MCF 10A (cell line): ENCODE measurements around the gene E2F7. TPM values are rescaled to one million over a fixed set of nuclear protein-coding genes. Genes with fewer than 3 reads are reported as not detected.
"Not testable (repeated sequence)": the region's sequence is repeated elsewhere in the genome, so short reads cannot be mapped to it uniquely, and the experiment has no call there.

Experiments used
- BruUV-seq: library from RNA; stranded (reverse); fragments of 400-500 nt; replicated peaks from 2 replicates; lab custom pipeline; 2021; lab: Mats Ljungman, UMichigan
- CTCF ChIA-PET: fragments of 300-600 bp; sonication (Branson Sonifier 250); formaldehyde crosslinking; extraction: SDS; loops from one replicate; lab custom pipeline; 2021; ENCODE audit warnings: antibody characterized with exemption, inconsistent platforms; lab: Yijun Ruan, JAX
- POLR2A ChIA-PET: fragments of 300-600, 350-650 bp; sonication (Branson Sonifier 250); formaldehyde crosslinking; extraction: SDS; loops from one replicate; lab custom pipeline; 2020; ENCODE audit warnings: antibody characterized with exemption, inconsistent platforms; lab: Yijun Ruan, JAX
- DNase-seq: peaks from one replicate; pipeline ENCODE4 v3.0.0-alpha.2; 2018; ENCODE audit not compliant: unreplicated experiment
- H3K27ac Mint-ChIP-seq: one replicate; pipeline ENCODE4 v1.8.0; 2022; ENCODE audit warnings: mild to moderate bottlenecking, low read depth, mixed read lengths; ENCODE audit not compliant: unreplicated experiment
- H3K27me3 Mint-ChIP-seq: one replicate; pipeline ENCODE4 v1.8.0; 2022; ENCODE audit warnings: mixed read lengths; ENCODE audit not compliant: insufficient read depth, unreplicated experiment
- H3K36me3 Mint-ChIP-seq: one replicate; pipeline ENCODE4 v1.8.0; 2022; ENCODE audit warnings: mild to moderate bottlenecking, moderate library complexity, mixed read lengths; ENCODE audit not compliant: insufficient read depth, unreplicated experiment
- H3K4me1 Mint-ChIP-seq: one replicate; pipeline ENCODE4 v1.8.0; 2022; ENCODE audit warnings: mixed read lengths; ENCODE audit not compliant: insufficient read depth, unreplicated experiment
- H3K4me3 Mint-ChIP-seq: one replicate; pipeline ENCODE4 v1.8.0; 2022; ENCODE audit warnings: mild to moderate bottlenecking, moderate library complexity, mixed read lengths; ENCODE audit not compliant: unreplicated experiment
- H3K9me3 Mint-ChIP-seq: one replicate; pipeline ENCODE4 v1.8.0; 2022; ENCODE audit warnings: mixed read lengths; ENCODE audit not compliant: unreplicated experiment
- CTCF ChIP-seq: fragments of 200-600 bp; IDR thresholded peaks from one replicate; pipeline ENCODE4 v1.8.0; 2022; ENCODE audit warnings: antibody characterized with exemption, mild to moderate bottlenecking; ENCODE audit not compliant: unreplicated experiment
- intact Hi-C: fragments of 100-400 bp; cut with micrococcal nuclease; formaldehyde crosslinking; loops from 2 replicates; pipeline ENCODE4 v1.14.1; 2022
- total RNA-seq: library from RNA; stranded (reverse); gene quantifications from 2 replicates; pipeline ENCODE4 v1.2.3, GENCODE V29; 2022

The E2F7 gene
- total RNA-seq, 1 experiment from 2014 or later = 34.4 TPM

GRCh38 chr12:77102123-77102522 lies 36.8 kb upstream of the E2F7 start:
- TF ChIP-seq CTCF = no peak
- H3K36me3 Mint-ChIP-seq = no peaks in the 10 kb centered on the region
- peak; percentile 21 for DNase-seq
- ChIA-PET POLR2A (no interaction called here), CTCF (interaction anchor here (0.7 to 1.4 kb wide), 2 partner anchors 91 to 184 kb away, joined by 3 to 4 read pairs; no protein-coding TSS in a partner anchor)
- intact Hi-C loops = no loop called here
- no peak overlapping the region for H3K27ac Mint-ChIP-seq
- no peaks in the 10 kb centered on the region for H3K27me3 Mint-ChIP-seq
- no peaks in the 10 kb centered on the region for H3K9me3 Mint-ChIP-seq
- no TSS peak for BruUV-seq
- no peak overlapping the region for H3K4me3 Mint-ChIP-seq
- H3K4me1 Mint-ChIP-seq = peaks cover 15% of the 10 kb centered on the region

DNA sequence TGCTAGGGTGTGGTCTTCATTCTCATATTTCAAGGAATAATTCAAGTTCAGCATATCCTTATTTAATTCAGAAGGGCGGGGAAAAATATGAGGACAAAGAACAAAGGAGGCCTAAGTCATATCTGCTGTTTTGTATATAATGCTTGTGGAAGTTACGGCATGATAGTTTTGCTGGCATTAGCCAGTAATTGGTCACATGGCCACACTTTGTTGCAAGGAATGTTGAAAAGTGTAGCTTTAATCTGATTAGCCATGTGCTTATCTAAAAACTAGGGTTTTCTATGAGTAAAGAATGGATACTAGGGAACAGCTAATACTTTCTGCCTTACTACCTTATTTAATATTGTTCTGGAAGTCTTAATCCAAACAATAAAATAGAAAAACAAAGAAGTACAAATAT lies 34.4 kb upstream of the E2F7 start:
- intact Hi-C loops = no loop called here

GRCh38 chr12:77097846-77098245 lies 32.5 kb upstream of the E2F7 start:
- Mint-ChIP-seq H3K4me1 (peaks cover 5% of the 10 kb centered on the region), H3K4me3 (no peak overlapping the region), H3K36me3 (no peaks in the 10 kb centered on the region), H3K27me3 (no peaks in the 10 kb centered on the region), H3K9me3 (no peaks in the 10 kb centered on the region), H3K27ac (no peak overlapping the region)
- intact Hi-C loops = no loop called here
- no peak for TF ChIP-seq CTCF
- POLR2A ChIA-PET = no interaction called here
- CTCF ChIA-PET = no interaction called here
- DNase-seq = no peak
- BruUV-seq = no TSS peak

More for the DNA sequence above, 34.4 kb upstream of the E2F7 start:
- Mint-ChIP-seq H3K4me3 (no peak overlapping the region), H3K27me3 (no peaks in the 10 kb centered on the region), H3K36me3 (no peaks in the 10 kb centered on the region), H3K4me1 (peaks cover 15% of the 10 kb centered on the region), H3K27ac (no peak overlapping the region), H3K9me3 (no peaks in the 10 kb centered on the region)
- TF ChIP-seq CTCF = no peak
- DNase-seq = no peak
- POLR2A ChIA-PET = interaction anchor here (0.7 kb wide), 1 partner anchor 45 kb away, joined by 3 read pairs; no protein-coding TSS in a partner anchor
- no TSS peak for BruUV-seq
- CTCF ChIA-PET = interaction anchor here (0.7 kb wide), 1 partner anchor 27 kb away, joined by 3 read pairs; no protein-coding TSS in a partner anchor

GRCh38 chr12:77092227-77092626 lies 26.9 kb upstream of the E2F7 start:
- H3K27ac Mint-ChIP-seq, DNase-seq, H3K4me3 Mint-ChIP-seq, intact Hi-C loops, H3K36me3 Mint-ChIP-seq, H3K4me1 Mint-ChIP-seq, BruUV-seq, CTCF ChIA-PET, H3K27me3 Mint-ChIP-seq, H3K9me3 Mint-ChIP-seq, POLR2A ChIA-PET: not testable (repeated sequence)

GRCh38 chr12:77089686-77090220 lies 24.4 kb upstream of the E2F7 start:
- Mint-ChIP-seq H3K9me3 (peaks cover 7% of the 10 kb centered on the region), H3K27me3 (no peaks in the 10 kb centered on the region), H3K36me3 (no peaks in the 10 kb centered on the region), H3K4me3 (no peak overlapping the region), H3K4me1 (no peaks in the 10 kb centered on the region), H3K27ac (no peak overlapping the region)
- no peak for DNase-seq
- no peak for TF ChIP-seq CTCF
- BruUV-seq = no TSS peak
- ChIA-PET POLR2A (no interaction called here), CTCF (no interaction called here)
- intact Hi-C loops = no loop called here
